H1 (cell line): ENCODE results near the gene PTMA. TPM values are rescaled to one million over a fixed set of nuclear protein-coding genes. Genes with fewer than 3 reads are reported as not detected.
A peak's percentile ranks its signal among the peaks of the same experiment; 100 is the strongest.

ENCODE experiments used
- CTCF ChIA-PET: fragments of 300-600 bp; sonication (Branson Sonifier 250); formaldehyde crosslinking; loops from one replicate; lab custom pipeline; 2021; ENCODE audit not compliant: partially characterized antibody; lab: Charles Lee
- POLR2A ChIA-PET: fragments of 300-600 bp; sonication (Branson Sonifier 250); formaldehyde crosslinking; loops from one replicate; lab custom pipeline; 2021; ENCODE audit warnings: inconsistent platforms; ENCODE audit not compliant: partially characterized antibody; lab: Charles Lee
- DNase-seq, 2 experiments: peaks; one replicate each; pipeline versions ENCODE4 v3.0.0 to v3.0.0-alpha.2; 2010 to 2022; ENCODE audit warnings: low spot score in 2 of 2, low read depth in 1 of 2, mixed read lengths in 1 of 2
- FAIRE-seq: peaks from 2 replicates; lab custom pipeline; 2011; peaks lifted over from hg19 to GRCh38; lab: Jason Lieb, UNC
- H2AFZ ChIP-seq: 2 replicates; pipeline ENCODE4 v1.8.1; 2012; ENCODE audit warnings: low read length, inconsistent platforms
- H2AK5ac ChIP-seq: 2 replicates; pipeline ENCODE4 v1.6.1; 2013; ENCODE audit warnings: low read depth, low read length
- H2BK120ac ChIP-seq: replicated peaks from 2 replicates; pipeline ENCODE3; 2013; ENCODE audit warnings: low read depth, low read length, inconsistent platforms
- H2BK12ac ChIP-seq: 2 replicates; pipeline ENCODE4 v1.6.1; 2013; ENCODE audit warnings: low read depth, low read length
- H2BK15ac ChIP-seq: 2 replicates; pipeline ENCODE4 v1.6.1; 2013; ENCODE audit warnings: low read length
- H2BK20ac ChIP-seq: 2 replicates; pipeline ENCODE4 v1.6.1; 2013; ENCODE audit warnings: low read length
- H2BK5ac ChIP-seq: 2 replicates; pipeline ENCODE4 v1.6.1; 2013; ENCODE audit warnings: low read depth, low read length
- H3K14ac ChIP-seq: 2 replicates; pipeline ENCODE4 v1.6.1; 2013; ENCODE audit warnings: inconsistent platforms; ENCODE audit not compliant: insufficient read length
- H3K18ac ChIP-seq: 2 replicates; pipeline ENCODE4 v1.6.1; 2013; ENCODE audit warnings: low read length; ENCODE audit errors: extremely low read depth
- H3K23ac ChIP-seq: 2 replicates; pipeline ENCODE4 v1.6.1; 2013; ENCODE audit warnings: inconsistent platforms; ENCODE audit not compliant: insufficient read length
- H3K23me2 ChIP-seq: 2 replicates; pipeline ENCODE4 v1.6.1; 2013; ENCODE audit warnings: low read depth, low read length
- H3K27ac ChIP-seq: 2 replicates; pipeline ENCODE4 v1.6.1; 2011; ENCODE audit warnings: low read depth, low read length, inconsistent platforms
- H3K27me3 ChIP-seq, 4 experiments: replicated peaks in 1 of 4; 1 replicate in 1 of 4; 2 replicates in 3 of 4; pipeline versions ENCODE4 v1.6.1 to v1.8.1; 2011 to 2013; ENCODE audit warnings: low read length in 3 of 4, mild to moderate bottlenecking in 3 of 4, inconsistent platforms in 2 of 4, mixed read lengths in 2 of 4, moderate library complexity in 1 of 4; ENCODE audit not compliant: control insufficient read depth in 3 of 4, insufficient read depth in 3 of 4; ENCODE audit errors: extremely low read depth in 1 of 4
- H3K36me3 ChIP-seq, 4 experiments: 2 replicates each; pipeline versions ENCODE4 v1.6.1 to v1.8.1; 2011 to 2013; ENCODE audit warnings: mild to moderate bottlenecking in 4 of 4, low read length in 3 of 4, moderate library complexity in 2 of 4, control low read depth in 1 of 4, inconsistent platforms in 1 of 4; ENCODE audit not compliant: insufficient read depth in 4 of 4, control insufficient read depth in 2 of 4
- H3K4ac ChIP-seq: replicated peaks from 2 replicates; pipeline ENCODE3; 2013; ENCODE audit warnings: low read length, low read depth, mixed read lengths, inconsistent platforms; ENCODE audit not compliant: insufficient read length
- H3K4me1 ChIP-seq, 4 experiments: replicated peaks in 1 of 4; 1 replicate in 1 of 4; 2 replicates in 3 of 4; pipeline versions ENCODE4 v1.6.1 to v1.8.1; 2011 to 2013; ENCODE audit warnings: low read length in 3 of 4, inconsistent platforms in 2 of 4, mixed read lengths in 1 of 4; ENCODE audit not compliant: insufficient read depth in 4 of 4, control insufficient read depth in 3 of 4
- H3K4me2 ChIP-seq, 2 experiments: 2 replicates each; pipeline versions ENCODE4 v1.6.1 to v1.8.1; 2011 to 2013; ENCODE audit warnings: low read depth in 2 of 2, low read length in 2 of 2, control low read depth in 1 of 2, inconsistent platforms in 1 of 2, mild to moderate bottlenecking in 1 of 2; ENCODE audit not compliant: insufficient read depth in 1 of 2
- H3K4me3 ChIP-seq, 4 experiments: fragments of 200-600, 300-600 bp in 1 of 4; sonication (generic), shearing (Covaris generic), sonication (Bioruptor Twin) in 1 of 4; 2 replicates each; pipeline versions ENCODE4 v1.5.1 to v1.8.1; 2011 to 2016; ENCODE audit warnings: low read length in 4 of 4, low read depth in 3 of 4, control low read depth in 2 of 4, inconsistent platforms in 2 of 4, mild to moderate bottlenecking in 2 of 4, mixed read lengths in 1 of 4, moderate library complexity in 1 of 4; ENCODE audit not compliant: insufficient read depth in 2 of 4; ENCODE audit errors: extremely low read depth in 1 of 4
- H3K56ac ChIP-seq: replicated peaks from 2 replicates; pipeline ENCODE3; 2013; ENCODE audit warnings: low read depth, mild to moderate bottlenecking, mixed read lengths, low read length, inconsistent platforms; ENCODE audit not compliant: insufficient read length
- H3K79me1 ChIP-seq: 2 replicates; pipeline ENCODE4 v1.6.1; 2013; ENCODE audit warnings: low read depth, low read length, control low read depth
- H3K79me2 ChIP-seq, 2 experiments: 2 replicates each; pipeline versions ENCODE4 v1.6.1 to v1.8.1; 2012 to 2013; ENCODE audit warnings: low read length in 2 of 2, mild to moderate bottlenecking in 2 of 2, inconsistent platforms in 1 of 2; ENCODE audit not compliant: insufficient read depth in 2 of 2, control insufficient read depth in 1 of 2
- H3K9ac ChIP-seq, 4 experiments: replicated peaks in 1 of 4; 1 replicate in 1 of 4; 2 replicates in 3 of 4; pipeline versions ENCODE4 v1.6.1 to v1.8.1; 2011 to 2013; ENCODE audit warnings: low read depth in 3 of 4, low read length in 3 of 4, control low read depth in 2 of 4, mild to moderate bottlenecking in 2 of 4, moderate library complexity in 2 of 4, inconsistent platforms in 1 of 4; ENCODE audit errors: extremely low read depth in 1 of 4
- H3K9me3 ChIP-seq, 2 experiments: 2 replicates each; pipeline versions ENCODE4 v1.6.1 to v1.8.1; 2012 to 2013; ENCODE audit warnings: mild to moderate bottlenecking in 2 of 2, moderate library complexity in 2 of 2, control low read depth in 1 of 2, inconsistent platforms in 1 of 2, low read depth in 1 of 2, low read length in 1 of 2, mixed read lengths in 1 of 2; ENCODE audit not compliant: insufficient read depth in 2 of 2
- H4K20me1 ChIP-seq, 2 experiments: replicated peaks in 1 of 2; 2 replicates each; pipeline versions ENCODE3 to v1.8.1; 2011 to 2013; ENCODE audit warnings: inconsistent platforms in 2 of 2, low read length in 2 of 2, mild to moderate bottlenecking in 1 of 2; ENCODE audit not compliant: insufficient read depth in 2 of 2, control insufficient read depth in 1 of 2
- H4K5ac ChIP-seq: 2 replicates; pipeline ENCODE4 v1.6.1; 2013; ENCODE audit warnings: low read length, low read depth, mixed read lengths, inconsistent platforms; ENCODE audit not compliant: insufficient read length
- H4K8ac ChIP-seq: 2 replicates; pipeline ENCODE4 v1.8.0; 2013; ENCODE audit warnings: mild to moderate bottlenecking, moderate library complexity, low read length, inconsistent platforms; ENCODE audit not compliant: insufficient read depth; ENCODE audit errors: extremely low read depth
- H4K91ac ChIP-seq: replicated peaks from 2 replicates; pipeline ENCODE3; 2013; ENCODE audit warnings: low read length, mixed read lengths, inconsistent platforms; ENCODE audit not compliant: insufficient read length
- CBX5 ChIP-seq: fragments of 300-800, 300-1000 bp; sonication (generic); IDR thresholded peaks from 2 replicates; pipeline ENCODE4 v1.7.1; 2016; ENCODE audit warnings: antibody characterized with exemption, low read length, low read depth
- CTCF ChIP-seq, 3 experiments: IDR thresholded peaks; 1 replicate in 2 of 3; 2 replicates in 1 of 3; pipeline versions ENCODE4 v1.5.1 to v1.6.1; 2011; ENCODE audit warnings: low read length in 3 of 3, mild to moderate bottlenecking in 3 of 3, inconsistent platforms in 2 of 3, low read depth in 1 of 3, moderate library complexity in 1 of 3; ENCODE audit not compliant: insufficient read depth in 1 of 3; ENCODE audit errors: control extremely low read depth in 1 of 3
- E2F6 ChIP-seq: IDR thresholded peaks from 2 replicates; pipeline ENCODE4 v1.6.1; 2012; ENCODE audit warnings: inconsistent platforms
- EP300 ChIP-seq, 2 experiments: IDR thresholded peaks; 1 replicate in 1 of 2; 2 replicates in 1 of 2; pipeline ENCODE4 v1.6.1; 2011 to 2012; ENCODE audit warnings: low read depth in 2 of 2, low read length in 2 of 2, mild to moderate bottlenecking in 2 of 2, borderline replicate concordance in 1 of 2, inconsistent platforms in 1 of 2, moderate library complexity in 1 of 2
- RAD21 ChIP-seq, 2 experiments: IDR thresholded peaks in 1 of 2; conservative IDR thresholded peaks in 1 of 2; 2 replicates each; pipeline ENCODE4 v1.6.1; 2011; ENCODE audit warnings: low read depth in 2 of 2, low read length in 2 of 2, improper control_type of control experiment in 1 of 2, inconsistent platforms in 1 of 2, mild to moderate bottlenecking in 1 of 2, moderate library complexity in 1 of 2
- SIN3A ChIP-seq, 2 experiments: IDR thresholded peaks in 1 of 2; conservative IDR thresholded peaks in 1 of 2; 2 replicates each; pipeline ENCODE4 v1.6.1; 2011 to 2012; ENCODE audit warnings: low read length in 2 of 2, improper control_type of control experiment in 1 of 2, low read depth in 1 of 2, mild to moderate bottlenecking in 1 of 2
- TAF7 ChIP-seq: optimal IDR thresholded peaks from 2 replicates; pipeline ENCODE3; 2011; ENCODE audit warnings: low read depth, mild to moderate bottlenecking, inconsistent platforms, low read length, moderate library complexity, borderline replicate concordance
- TEAD4 ChIP-seq: IDR thresholded peaks from 2 replicates; pipeline ENCODE4 v1.6.1; 2012; ENCODE audit warnings: low read depth, low read length, inconsistent platforms, mixed read lengths
- WGBS, 2 experiments: shearing (Covaris generic) in 1 of 2; methylation state at CpG; one replicate each; pipeline versions ENCODE4 v1.1.6 to v1.1.7; 2013 to 2015; ENCODE audit warnings: low lambda C conversion rate in 2 of 2, mixed read lengths in 2 of 2, inconsistent platforms in 1 of 2, low coverage in 1 of 2, missing lambda C conversion rate in 1 of 2; ENCODE audit not compliant: insufficient replicate concordance in 2 of 2, insufficient coverage in 1 of 2, insufficient read length in 1 of 2; ENCODE audit errors: extremely low coverage in 1 of 2, missing lambda C conversion rate in 1 of 2; 5-methylcytosine and 5-hydroxymethylcytosine counted together
- polyA plus RNA-seq, 7 experiments: library from polyadenylated mRNA; depleted of rRNA in 3 of 7; stranded (reverse) in 5 of 7; unstranded in 2 of 7; fragments of >200 nt in 5 of 7; fragments of 200-250 nt in 2 of 7; gene quantifications; 1 replicate in 5 of 7; 2 replicates in 1 of 7; 4 replicates in 1 of 7; pipeline versions ENCODE4 v1.2.1 to v1.2.3, GENCODE V29; 2011 to 2013; ENCODE audit warnings: missing spikeins in 2 of 7, mixed read lengths in 2 of 7
- total RNA-seq: library from RNA; stranded (reverse); fragmentation: NEBNext Ultra II Directional; extraction: Animal tissue kit (Norgen Biotek cat#: 25700); gene quantifications from 2 replicates; pipeline ENCODE4 v1.2.1, GENCODE V29; 2021

The PTMA gene
- total and polyA plus RNA-seq, 2 of the 8 experiments (the other 6 are each of a cell fraction or from before 2014, with no cell fraction given) = 683 to 2,680 TPM

GRCh38 chr2:231677632-231678104 lies 30.7 kb upstream of the PTMA start:
- Histone ChIP-seq H3K4me3 (no peak overlapping the region), H3K9me3 (no peaks in the 10 kb centered on the region), H3K79me1 (no peaks in the 10 kb centered on the region), H2BK20ac (no peak overlapping the region), H3K27ac (no peak overlapping the region), H2AK5ac (no peak overlapping the region), H3K23ac (no peak overlapping the region), H4K91ac (no peak overlapping the region), H2BK5ac (0 out of 2 replicates have a peak overlapping the region, but pooled peaks have one; percentile 22), H3K14ac (no peak overlapping the region), H3K36me3 (no peaks in the 10 kb centered on the region), H3K18ac (no peak overlapping the region), H2BK120ac (no peak overlapping the region), H3K79me2 (no peaks in the 10 kb centered on the region), H4K8ac (no peak overlapping the region), H3K4me1 (peaks cover 0 to 39% (median 28%) of the 10 kb centered on the region in 4 experiments; a peak in 6 of 7 replicates), H3K4ac (no peak overlapping the region), H3K56ac (no peak overlapping the region), H3K9ac (no peak overlapping the region), H3K4me2 (no peak overlapping the region), H2BK15ac (no peak overlapping the region), H4K5ac (no peak overlapping the region), H2BK12ac (no peak overlapping the region), H2AFZ (no peak overlapping the region), H3K27me3 (no peaks in the 10 kb centered on the region), H3K23me2 (peaks cover 11% of the 10 kb centered on the region; the same call in 1 of the 2 replicates), H4K20me1 (no peaks in the 10 kb centered on the region)
- ChIA-PET CTCF (interaction anchor here (0.6 to 31.4 kb wide), 43 partner anchors 11 to 251 kb away, joined by 3 to 555 read pairs (median 4); partner anchors contain the start of gene PTMA), POLR2A (interaction anchor here (0.6 to 27.8 kb wide), 9 partner anchors 11 to 1417 kb away, joined by 3 to 1080 read pairs (median 8); partner anchors contain the start of genes NCL and PTMA)
- peak in 1 of 2 experiments; percentile 91 for DNase-seq
- FAIRE-seq = peak; percentile 68
- WGBS, 2 experiments = 10% methylated on average over 8 of the region's 8 CpGs; no CpG with 5 or more reads in 1 of the 2 experiments
- TF ChIP-seq EP300 (IDR thresholded peaks at IDR 0.05; ENCODE audit: borderline replicate concordance in 1 of 2, low read depth in 2 of 2, low read length in 2 of 2) (no peak), TAF7 (no peak), CTCF (IDR thresholded peaks at IDR 0.05; ENCODE audit: control extremely low read depth in 1 of 3, insufficient read depth in 1 of 3, low read depth in 1 of 3, low read length in 3 of 3) (peak in 2 of 3 experiments; percentile 88 to 97; a peak in 3 of 4 replicates), E2F6 (no peak), RAD21 (IDR thresholded peaks at IDR 0.05 in 1 of 2, conservative IDR thresholded peaks at IDR 0.05 in 1 of 2; ENCODE audit: low read depth in 2 of 2, low read length in 2 of 2) (peak; percentile 82 to 84), TEAD4 (0 out of 2 replicates have a peak, but pooled peaks have one; percentile 55), CBX5 (no peak), SIN3A (conservative IDR thresholded peaks at IDR 0.05 in 1 of 2, IDR thresholded peaks at IDR 0.05 in 1 of 2; ENCODE audit: low read depth in 1 of 2, low read length in 2 of 2) (peak; percentile 37 to 55; a peak in 1 of 4 replicates)
